ENCODE data around the gene PHC2. TPM values are rescaled to one million over a fixed set of nuclear protein-coding genes. Genes with fewer than 3 reads are reported as not detected.

The PHC2 gene
- total and polyA plus RNA-seq, 9 of the 15 experiments (the other 6 are each of a cell fraction or from before 2014, with no cell fraction given) = 3.1 to 67.6 (median 34.6) TPM

GRCh38 chr1:33348676-33349080 lies 82.2 kb downstream of the PHC2 start (continued):
- TF ChIP-seq, protein P1, sequence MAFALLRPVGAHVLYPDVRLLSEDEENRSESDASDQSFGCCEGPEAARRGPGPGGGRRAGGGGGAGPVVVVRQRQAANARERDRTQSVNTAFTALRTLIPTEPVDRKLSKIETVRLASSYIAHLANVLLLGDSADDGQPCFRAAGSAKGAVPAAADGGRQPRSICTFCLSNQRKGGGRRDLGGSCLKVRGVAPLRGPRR (CRISPR knock-in tag; IDR thresholded peaks at IDR 0.05) = no peak

- H3K9me1 ChIP-seq (ENCODE audit: control insufficient read depth, insufficient read depth, low read length) = no peaks in the 10 kb centered on the region
- FAIRE-seq (no peak), ATAC-seq (no peak), DNase-seq (ENCODE audit: extremely low read depth in 1 of 4, low spot score in 3 of 4) (peak in 1 of 4 experiments; percentile 9)
- BruUV-seq (replicated peaks) = no TSS peak
- H3K4me1 ChIP-seq (replicated peaks in 1 of 2; ENCODE audit: control insufficient read depth in 2 of 2, insufficient read depth in 2 of 2, low read length in 2 of 2) = peaks cover 30 to 35% of the 10 kb centered on the region in 2 experiments
- no peak overlapping the region for H3K27ac ChIP-seq (ENCODE audit: extremely low read depth, low read depth, low read length)
- H3K36me3 ChIP-seq (ENCODE audit: control insufficient read depth, insufficient read depth, low read length) = peaks cover 34% of the 10 kb centered on the region; the same call in 2 of the 3 replicates
- WGBS (ENCODE audit: insufficient coverage, low coverage, missing lambda C conversion rate) = 44% methylated on average over 2 of the region's 2 CpGs
- POLR2A ChIA-PET = interaction anchor here (0.5 to 1.8 kb wide), 3 partner anchors 10 to 167 kb away, joined by 3 to 13 read pairs (median 3); partner anchors contain the start of gene TRIM62
- no peak overlapping the region for H2AFZ ChIP-seq (ENCODE audit: low read depth, low read length)
- intact Hi-C loops (cut with micrococcal nuclease) (no loop called here), in situ Hi-C loops (cut with MboI) (no loop called here)
- peak overlapping the region in 1 of 2 experiments; percentile 76; a peak in 3 of 4 replicates for H3K9ac ChIP-seq (ENCODE audit: insufficient read depth in 1 of 2, low read depth in 2 of 2, low read length in 2 of 2)
- peaks cover 18% of the 10 kb centered on the region for H4K20me1 ChIP-seq (replicated peaks; ENCODE audit: control insufficient read depth, insufficient read depth, low read length)
- no peaks in the 10 kb centered on the region for H3K9me3 ChIP-seq (replicated peaks; ENCODE audit: control insufficient read depth, insufficient read depth, low read depth, low read length)
- peak overlapping the region; percentile 71 for H3K4me3 ChIP-seq
- H3K4me2 ChIP-seq (ENCODE audit: insufficient read depth, low read length) = peak overlapping the region; percentile 79
- peaks cover 67% of the 10 kb centered on the region for H3K79me2 ChIP-seq (ENCODE audit: control insufficient read depth, insufficient read depth, low read length)
- TF ChIP-seq, protein P2, sequence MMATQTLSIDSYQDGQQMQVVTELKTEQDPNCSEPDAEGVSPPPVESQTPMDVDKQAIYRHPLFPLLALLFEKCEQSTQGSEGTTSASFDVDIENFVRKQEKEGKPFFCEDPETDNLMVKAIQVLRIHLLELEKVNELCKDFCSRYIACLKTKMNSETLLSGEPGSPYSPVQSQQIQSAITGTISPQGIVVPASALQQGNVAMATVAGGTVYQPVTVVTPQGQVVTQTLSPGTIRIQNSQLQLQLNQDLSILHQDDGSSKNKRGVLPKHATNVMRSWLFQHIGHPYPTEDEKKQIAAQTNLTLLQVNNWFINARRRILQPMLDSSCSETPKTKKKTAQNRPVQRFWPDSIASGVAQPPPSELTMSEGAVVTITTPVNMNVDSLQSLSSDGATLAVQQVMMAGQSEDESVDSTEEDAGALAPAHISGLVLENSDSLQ (IDR thresholded peaks at IDR 0.05) = no peak
- TF ChIP-seq HBP1 (CRISPR knock-in tag; IDR thresholded peaks at IDR 0.05) (no peak), CREM (IDR thresholded peaks at IDR 0.05; ENCODE audit: low read depth) (no peak), ZNF184 (CRISPR knock-in tag; IDR thresholded peaks at IDR 0.05) (no peak), TBL1XR1 (IDR thresholded peaks at IDR 0.05; ENCODE audit: low read length in 2 of 2) (no peak), NCOR1 (IDR thresholded peaks at IDR 0.05) (0 out of 2 replicates have a peak, but pooled peaks have one; percentile 11), ZBTB33 (CRISPR knock-in tag; IDR thresholded peaks at IDR 0.05) (no peak)
- TF ChIP-seq, protein P3, sequence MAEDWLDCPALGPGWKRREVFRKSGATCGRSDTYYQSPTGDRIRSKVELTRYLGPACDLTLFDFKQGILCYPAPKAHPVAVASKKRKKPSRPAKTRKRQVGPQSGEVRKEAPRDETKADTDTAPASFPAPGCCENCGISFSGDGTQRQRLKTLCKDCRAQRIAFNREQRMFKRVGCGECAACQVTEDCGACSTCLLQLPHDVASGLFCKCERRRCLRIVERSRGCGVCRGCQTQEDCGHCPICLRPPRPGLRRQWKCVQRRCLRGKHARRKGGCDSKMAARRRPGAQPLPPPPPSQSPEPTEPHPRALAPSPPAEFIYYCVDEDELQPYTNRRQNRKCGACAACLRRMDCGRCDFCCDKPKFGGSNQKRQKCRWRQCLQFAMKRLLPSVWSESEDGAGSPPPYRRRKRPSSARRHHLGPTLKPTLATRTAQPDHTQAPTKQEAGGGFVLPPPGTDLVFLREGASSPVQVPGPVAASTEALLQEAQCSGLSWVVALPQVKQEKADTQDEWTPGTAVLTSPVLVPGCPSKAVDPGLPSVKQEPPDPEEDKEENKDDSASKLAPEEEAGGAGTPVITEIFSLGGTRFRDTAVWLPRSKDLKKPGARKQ (CRISPR knock-in tag; IDR thresholded peaks at IDR 0.05) = no peak
- TF ChIP-seq, protein P4, sequence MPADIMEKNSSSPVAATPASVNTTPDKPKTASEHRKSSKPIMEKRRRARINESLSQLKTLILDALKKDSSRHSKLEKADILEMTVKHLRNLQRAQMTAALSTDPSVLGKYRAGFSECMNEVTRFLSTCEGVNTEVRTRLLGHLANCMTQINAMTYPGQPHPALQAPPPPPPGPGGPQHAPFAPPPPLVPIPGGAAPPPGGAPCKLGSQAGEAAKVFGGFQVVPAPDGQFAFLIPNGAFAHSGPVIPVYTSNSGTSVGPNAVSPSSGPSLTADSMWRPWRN (IDR thresholded peaks at IDR 0.05; ENCODE audit: low read depth) = no peak
- H3K27me3 ChIP-seq (ENCODE audit: control insufficient read depth in 2 of 2, insufficient read depth in 2 of 2, low read length in 2 of 2) = no peaks in the 10 kb centered on the region
- CTCF ChIA-PET (ENCODE audit: low intra/inter-chr PET ratio) = no interaction called here
Observed at GRCh38 chr1:33348194-33348593, 82.7 kb downstream of the PHC2 start.

Data from K562 (cell line).